Dendritic cell treated with granulocyte-macrophage colony-stimulating factor and Interleukin-4, amounts not matched to agents 40 ng/mL and 50 ng/mL, for 4 days (primary cell): ENCODE results near the gene NOL7.

Source experiments
- H3K27ac Mint-ChIP-seq: one replicate; pipeline ENCODE4 v1.8.0; 2022; ENCODE audit warnings: mild to moderate bottlenecking, mixed read lengths
- H3K27me3 Mint-ChIP-seq: one replicate; pipeline ENCODE4 v1.8.0; 2022; ENCODE audit warnings: mild to moderate bottlenecking, mixed read lengths
- H3K36me3 Mint-ChIP-seq: one replicate; pipeline ENCODE4 v1.8.0; 2022; ENCODE audit warnings: low read depth, mixed read lengths
- H3K4me1 Mint-ChIP-seq: one replicate; pipeline ENCODE4 v1.8.0; 2022; ENCODE audit warnings: low read depth, mixed read lengths
- H3K4me3 Mint-ChIP-seq: one replicate; pipeline ENCODE4 v1.8.0; 2022; ENCODE audit warnings: mild to moderate bottlenecking, moderate library complexity, mixed read lengths
- H3K9me3 Mint-ChIP-seq: one replicate; pipeline ENCODE4 v1.8.0; 2022; ENCODE audit warnings: mixed read lengths
- intact Hi-C: fragments of 100-400 bp; cut with micrococcal nuclease; formaldehyde crosslinking; loops from one replicate; pipeline ENCODE4 v1.15.0; 2022

Gene NOL7

DNA sequence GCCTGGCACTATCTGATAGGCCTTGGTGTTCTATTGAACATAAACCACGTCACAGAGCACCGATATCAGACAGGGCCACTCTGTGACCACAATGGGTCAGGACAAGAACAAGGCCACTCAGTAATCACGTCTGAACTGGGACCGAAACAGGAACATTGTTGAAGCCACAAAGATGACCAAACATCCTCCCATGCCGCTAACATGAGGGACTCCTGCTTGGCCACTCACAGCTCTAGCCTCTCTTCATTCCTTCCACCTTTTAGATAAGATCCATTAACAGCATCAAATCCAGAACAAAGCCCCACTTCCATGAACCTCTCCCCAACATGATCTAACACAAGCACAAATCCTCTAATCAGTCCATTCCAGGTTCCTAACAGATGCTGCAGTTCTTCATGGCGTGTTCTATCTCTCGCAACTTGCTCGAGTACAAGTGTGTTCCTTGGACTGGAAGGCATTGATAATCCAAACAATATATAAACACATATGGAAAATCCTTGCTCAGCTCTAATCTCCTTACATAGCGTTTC lies 33.4 kb upstream of the NOL7 start:
- Mint-ChIP-seq H3K27me3 (no peaks in the 10 kb centered on the region), H3K4me3 (no peak overlapping the region), H3K36me3 (peaks cover 32% of the 10 kb centered on the region), H3K27ac (no peak overlapping the region), H3K9me3 (no peaks in the 10 kb centered on the region), H3K4me1 (peaks cover 12% of the 10 kb centered on the region)
- intact Hi-C loops: no loop called here

DNA sequence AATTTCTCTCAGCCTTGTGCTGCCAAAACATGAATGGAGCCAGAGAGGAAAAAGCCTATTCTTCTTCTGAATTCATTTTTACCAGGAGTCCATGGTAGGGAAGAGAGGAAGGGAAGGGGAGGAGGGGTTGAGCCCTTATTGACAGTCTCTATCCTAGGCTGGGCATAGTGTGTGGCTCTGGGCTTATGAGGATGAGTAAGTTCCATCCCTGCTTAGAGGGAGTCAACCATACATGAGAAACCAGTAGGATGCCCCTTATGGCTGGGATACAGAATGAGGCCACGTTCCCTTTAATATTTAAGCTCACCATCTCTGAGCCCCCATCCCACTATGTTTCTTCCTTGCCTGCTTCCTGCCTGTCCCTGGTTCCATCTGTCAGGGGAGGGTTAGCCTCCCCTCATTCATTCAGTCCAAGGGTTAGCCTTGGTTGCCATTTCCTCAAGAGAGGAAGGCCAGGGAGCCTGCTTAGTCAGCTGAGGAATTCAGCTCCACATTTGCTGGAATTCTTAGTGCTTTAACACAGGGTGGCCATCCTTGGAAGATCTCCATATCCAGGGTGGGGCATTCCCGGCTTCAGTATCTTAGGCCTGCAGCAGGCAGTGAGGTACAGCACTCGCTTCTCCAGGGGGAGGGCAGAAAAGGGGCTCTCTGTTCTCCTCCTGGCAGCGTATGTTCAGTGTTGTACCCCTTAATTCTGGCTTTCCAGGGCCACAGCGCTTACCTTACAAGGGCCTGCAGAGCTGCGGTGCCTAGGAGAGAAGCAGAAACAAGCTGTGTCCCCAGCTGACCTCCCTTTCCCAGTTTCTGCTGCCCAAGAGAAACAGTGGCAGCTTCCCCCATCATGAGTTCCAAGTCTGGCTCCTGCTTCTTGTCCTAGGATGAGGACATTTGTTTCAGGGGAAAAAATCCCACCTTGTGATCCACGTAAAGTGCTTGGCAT lies 28.3 kb upstream of the NOL7 start:
- Mint-ChIP-seq H3K4me3 (no peak overlapping the region), H3K27ac (no peak overlapping the region), H3K36me3 (peaks cover 49% of the 10 kb centered on the region), H3K27me3 (no peaks in the 10 kb centered on the region), H3K9me3 (no peaks in the 10 kb centered on the region), H3K4me1 (peaks cover 9% of the 10 kb centered on the region)
- intact Hi-C loops: no loop called here

DNA sequence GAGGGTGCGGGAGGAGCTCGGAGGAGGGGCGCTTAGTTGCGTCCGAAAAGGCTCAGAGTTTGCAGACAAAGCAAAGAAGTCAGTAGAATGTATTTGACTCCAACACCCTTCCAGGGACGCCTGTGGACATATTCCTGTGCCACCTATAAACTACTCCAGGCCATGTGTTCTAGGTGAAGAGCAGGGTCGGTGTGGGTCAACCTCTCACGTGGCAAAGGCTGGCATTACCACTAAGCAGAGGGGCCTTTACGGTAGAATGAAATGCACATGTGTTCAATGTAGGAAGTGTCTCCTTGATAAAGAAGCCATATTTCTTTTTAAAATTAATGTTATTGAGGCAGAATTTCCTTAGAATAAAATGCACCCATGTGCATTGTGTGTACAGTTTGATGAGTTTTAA lies 25.3 kb upstream of the NOL7 start:
- Mint-ChIP-seq H3K4me3 (no peak overlapping the region), H3K9me3 (no peaks in the 10 kb centered on the region), H3K27me3 (no peaks in the 10 kb centered on the region), H3K4me1 (peaks cover 7% of the 10 kb centered on the region), H3K36me3 (peaks cover 46% of the 10 kb centered on the region), H3K27ac (no peak overlapping the region)
- intact Hi-C loops: no loop called here

DNA sequence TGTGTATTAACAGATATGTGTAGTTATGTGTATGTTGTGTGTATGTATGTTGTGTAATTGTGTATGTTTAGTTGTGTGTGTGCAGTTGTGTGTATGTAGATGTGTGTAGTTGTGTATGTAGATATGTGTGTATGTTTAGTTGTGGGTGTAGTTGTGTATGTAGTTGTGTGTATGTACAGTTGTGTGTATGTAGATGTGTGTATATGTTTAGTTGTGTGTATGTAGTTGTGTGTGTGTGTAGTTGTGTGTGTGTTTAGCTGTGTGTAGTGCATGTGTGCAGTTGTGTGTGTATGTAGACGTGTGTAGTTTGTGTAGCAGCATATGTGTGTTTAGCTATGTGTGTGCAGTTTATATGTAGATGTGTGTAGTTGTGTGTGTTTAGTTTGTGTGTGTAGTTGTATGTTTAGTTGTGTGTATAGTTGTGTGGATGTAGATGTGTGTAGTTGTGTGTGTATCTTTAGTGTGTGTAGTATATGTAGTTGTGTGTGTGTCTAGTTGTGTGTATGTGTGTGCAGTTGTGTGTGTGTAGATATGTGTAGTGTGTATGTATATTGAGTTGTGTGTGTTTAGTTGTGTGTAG lies 24.5 kb upstream of the NOL7 start:
- no peaks in the 10 kb centered on the region for H3K9me3 Mint-ChIP-seq
- H3K36me3 Mint-ChIP-seq: peaks cover 39% of the 10 kb centered on the region
- H3K27ac Mint-ChIP-seq: no peak overlapping the region
- intact Hi-C loops: no loop called here
- H3K4me1 Mint-ChIP-seq: peaks cover 7% of the 10 kb centered on the region
- H3K4me3 Mint-ChIP-seq: no peak overlapping the region
- H3K27me3 Mint-ChIP-seq: no peaks in the 10 kb centered on the region

DNA sequence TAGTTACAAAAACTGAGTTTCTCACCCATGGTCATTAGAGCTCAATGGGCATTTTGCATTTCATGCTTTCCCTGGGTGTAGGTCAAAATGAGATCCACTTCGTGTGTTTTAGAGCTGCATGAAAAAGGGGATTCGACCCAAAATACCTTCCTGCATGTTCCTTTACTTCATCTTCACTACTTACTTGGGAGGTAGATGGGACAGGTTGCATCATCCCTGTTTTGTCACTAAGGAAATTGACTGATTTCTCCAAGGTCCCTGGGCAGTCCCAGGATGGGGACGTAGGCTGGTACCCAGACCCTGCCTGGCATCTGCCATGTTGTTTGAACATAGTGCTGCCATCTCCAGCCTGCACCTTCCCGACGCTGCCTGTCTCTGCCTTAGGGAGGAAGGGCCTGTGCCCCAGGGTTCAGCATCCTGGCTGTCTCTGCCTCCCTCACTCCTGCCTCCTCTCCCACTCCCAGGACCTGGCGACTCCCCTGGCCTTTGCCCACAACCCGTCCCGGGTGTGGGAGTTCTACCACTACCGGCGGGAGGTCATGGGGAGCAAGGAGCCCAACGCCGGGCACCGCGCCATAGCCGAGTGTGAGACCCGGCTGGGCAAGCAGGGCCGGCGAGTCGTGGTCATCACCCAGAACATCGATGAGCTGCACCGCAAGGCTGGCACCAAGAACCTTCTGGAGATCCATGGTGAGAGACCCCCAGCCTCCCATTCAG lies 23.8 kb upstream of the NOL7 start:
- Mint-ChIP-seq H3K4me3 (no peak overlapping the region), H3K36me3 (peaks cover 42% of the 10 kb centered on the region), H3K9me3 (no peaks in the 10 kb centered on the region), H3K4me1 (peaks cover 7% of the 10 kb centered on the region), H3K27ac (no peak overlapping the region), H3K27me3 (no peaks in the 10 kb centered on the region)
- intact Hi-C loops: no loop called here

DNA sequence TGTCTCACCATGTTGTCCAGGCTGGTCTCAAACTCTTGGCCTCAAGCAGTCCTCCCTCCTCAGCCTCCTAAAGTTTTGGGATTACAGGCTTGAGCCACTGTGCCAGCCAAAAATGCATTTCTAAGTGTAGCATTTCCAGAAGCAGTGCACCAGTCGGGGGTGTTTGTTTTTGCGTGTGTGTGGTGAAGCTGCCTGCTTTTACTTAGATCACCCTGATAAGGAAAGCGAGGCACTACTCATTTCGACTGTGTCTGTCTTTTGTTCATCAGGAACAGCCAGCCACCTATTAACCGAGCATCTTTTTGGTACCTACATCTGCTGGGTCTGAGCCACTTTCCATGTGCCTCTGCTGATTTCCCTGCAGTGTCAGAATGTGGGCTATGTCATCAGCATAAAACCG lies 22.0 kb upstream of the NOL7 start:
- intact Hi-C loops: no loop called here
- no peaks in the 10 kb centered on the region for H3K4me1 Mint-ChIP-seq
- no peak overlapping the region for H3K27ac Mint-ChIP-seq
- H3K36me3 Mint-ChIP-seq: peaks cover 48% of the 10 kb centered on the region
- H3K4me3 Mint-ChIP-seq: no peak overlapping the region
- no peaks in the 10 kb centered on the region for H3K27me3 Mint-ChIP-seq
- H3K9me3 Mint-ChIP-seq: no peaks in the 10 kb centered on the region

GRCh38 chr6:13593720-13594119 lies 21.4 kb upstream of the NOL7 start:
- Mint-ChIP-seq H3K27me3 (no peaks in the 10 kb centered on the region), H3K36me3 (peaks cover 54% of the 10 kb centered on the region), H3K4me1 (no peaks in the 10 kb centered on the region), H3K27ac (no peak overlapping the region), H3K9me3 (no peaks in the 10 kb centered on the region), H3K4me3 (no peak overlapping the region)
- intact Hi-C loops: no loop called here

DNA sequence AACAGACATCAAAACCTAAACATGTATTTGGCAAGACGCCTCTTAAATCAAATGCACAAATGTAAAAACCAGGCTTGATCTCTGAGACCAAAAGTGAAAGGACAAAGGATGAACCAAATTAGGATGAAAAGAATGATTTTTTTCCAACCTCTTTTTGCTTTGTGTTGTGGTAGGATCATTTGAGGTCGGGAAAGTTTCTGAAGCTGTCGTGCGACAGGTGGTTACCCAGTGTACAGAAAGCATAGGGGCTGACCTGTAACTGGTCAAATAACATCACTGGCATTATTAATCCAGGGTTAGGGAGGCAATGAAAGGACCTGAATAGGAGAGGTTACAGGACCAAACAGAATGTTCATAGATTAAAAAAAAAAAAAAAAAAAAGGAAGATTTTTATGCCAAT lies 18.1 kb upstream of the NOL7 start:
- peaks cover 63% of the 10 kb centered on the region for H3K36me3 Mint-ChIP-seq
- no peak overlapping the region for H3K27ac Mint-ChIP-seq

GRCh38 chr6:13600036-13600435 lies 15.1 kb upstream of the NOL7 start:
- peaks cover 60% of the 10 kb centered on the region for H3K36me3 Mint-ChIP-seq
- no peak overlapping the region for H3K4me3 Mint-ChIP-seq
- no peak overlapping the region for H3K27ac Mint-ChIP-seq
- H3K9me3 Mint-ChIP-seq: no peaks in the 10 kb centered on the region
- intact Hi-C loops: no loop called here
- no peaks in the 10 kb centered on the region for H3K27me3 Mint-ChIP-seq
- H3K4me1 Mint-ChIP-seq: no peaks in the 10 kb centered on the region

More for the DNA sequence above, 18.1 kb upstream of the NOL7 start:
- no peaks in the 10 kb centered on the region for H3K9me3 Mint-ChIP-seq
- H3K4me1 Mint-ChIP-seq: no peaks in the 10 kb centered on the region
- no peaks in the 10 kb centered on the region for H3K27me3 Mint-ChIP-seq
- intact Hi-C loops: no loop called here
- no peak overlapping the region for H3K4me3 Mint-ChIP-seq

DNA sequence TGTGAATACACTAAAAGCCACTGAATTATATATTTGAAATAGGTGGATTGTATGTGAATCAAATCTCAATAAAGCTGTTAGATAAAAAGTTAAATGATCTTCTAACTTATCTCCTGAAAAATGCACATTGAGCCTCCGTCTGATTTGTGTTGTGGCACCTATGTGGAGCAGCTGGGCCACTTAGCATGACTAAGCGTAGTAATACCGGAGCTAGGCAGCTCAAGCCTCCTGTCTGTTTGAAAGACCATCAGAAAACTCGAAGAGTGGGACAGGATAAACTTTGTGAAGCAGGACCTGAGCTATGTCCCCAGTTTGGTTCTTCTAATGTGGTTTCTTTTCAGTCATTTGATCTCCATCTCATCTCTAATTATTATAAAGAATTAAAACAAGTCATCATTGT lies 11.0 kb upstream of the NOL7 start:
- no peaks in the 10 kb centered on the region for H3K9me3 Mint-ChIP-seq
- no peaks in the 10 kb centered on the region for H3K4me1 Mint-ChIP-seq
- H3K27me3 Mint-ChIP-seq: no peaks in the 10 kb centered on the region
- peaks cover 29% of the 10 kb centered on the region for H3K36me3 Mint-ChIP-seq
- H3K27ac Mint-ChIP-seq: no peak overlapping the region
- intact Hi-C loops: no loop called here
- H3K4me3 Mint-ChIP-seq: no peak overlapping the region

DNA sequence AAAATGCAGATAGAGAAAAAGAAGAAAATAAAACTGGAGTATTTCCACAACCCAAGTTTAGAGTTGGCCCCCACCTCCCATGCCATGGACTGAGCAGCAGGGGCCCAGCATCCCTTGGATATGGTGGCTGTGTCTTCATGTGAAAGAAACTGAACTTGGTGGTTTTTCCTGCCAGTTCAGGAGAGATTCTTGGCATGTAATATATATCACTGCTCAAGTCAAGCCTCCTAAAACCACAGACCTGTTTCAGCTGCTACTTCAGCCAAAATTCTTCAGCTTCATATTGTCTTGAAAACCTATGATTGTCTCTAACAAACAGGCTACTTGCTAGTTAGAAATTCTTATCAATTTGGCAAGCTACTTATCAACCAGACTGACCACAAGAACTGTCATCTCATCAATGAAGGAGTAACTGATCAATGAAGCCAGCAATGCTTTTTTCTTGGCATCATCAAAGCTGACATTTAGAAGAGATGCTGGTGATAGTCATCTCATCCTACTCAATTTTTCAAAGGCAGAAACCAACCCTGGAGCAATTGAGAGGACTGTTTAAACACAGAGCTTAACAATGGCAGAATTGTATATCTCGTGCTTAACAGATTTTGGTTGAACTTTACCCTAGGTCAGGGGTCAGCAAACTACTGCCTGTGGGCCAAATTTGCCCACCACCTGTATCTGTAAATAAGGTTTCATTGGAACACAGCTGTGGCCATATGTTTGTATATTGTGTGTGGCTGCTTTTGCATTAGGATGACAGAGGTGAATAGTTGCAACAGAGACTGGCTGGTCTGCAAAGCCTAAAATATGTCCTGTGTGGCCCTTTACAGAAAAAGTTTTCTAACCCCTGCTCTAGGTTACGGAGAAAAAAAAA lies 10.4 kb upstream of the NOL7 start:
- H3K36me3 Mint-ChIP-seq: peaks cover 27% of the 10 kb centered on the region
- intact Hi-C loops: no loop called here
- H3K4me1 Mint-ChIP-seq: no peaks in the 10 kb centered on the region
- no peak overlapping the region for H3K27ac Mint-ChIP-seq
- no peaks in the 10 kb centered on the region for H3K9me3 Mint-ChIP-seq
- H3K27me3 Mint-ChIP-seq: no peaks in the 10 kb centered on the region
- no peak overlapping the region for H3K4me3 Mint-ChIP-seq

DNA sequence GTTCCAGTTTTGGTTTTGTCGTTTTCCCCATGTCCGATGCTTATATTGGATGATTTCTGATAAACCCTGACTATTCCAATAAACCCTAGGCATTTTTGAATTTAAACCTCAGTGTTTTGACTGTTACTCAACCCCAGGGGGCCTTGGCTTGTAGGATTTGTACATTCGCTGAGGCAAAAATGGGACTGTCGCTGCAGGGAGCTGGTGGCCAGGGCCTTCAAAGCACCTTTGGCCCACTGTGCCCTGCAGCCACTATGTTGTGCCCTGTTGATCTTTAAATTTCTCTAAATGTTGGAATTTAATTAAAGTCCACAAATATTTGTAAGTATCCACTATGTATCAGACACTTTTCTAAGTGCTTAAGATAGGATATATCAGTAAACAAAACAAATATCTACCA lies 9.5 kb upstream of the NOL7 start:
- Mint-ChIP-seq H3K36me3 (peaks cover 23% of the 10 kb centered on the region), H3K4me1 (peaks cover 5% of the 10 kb centered on the region), H3K27me3 (no peaks in the 10 kb centered on the region), H3K9me3 (no peaks in the 10 kb centered on the region), H3K27ac (no peak overlapping the region), H3K4me3 (no peak overlapping the region)
- intact Hi-C loops: no loop called here

DNA sequence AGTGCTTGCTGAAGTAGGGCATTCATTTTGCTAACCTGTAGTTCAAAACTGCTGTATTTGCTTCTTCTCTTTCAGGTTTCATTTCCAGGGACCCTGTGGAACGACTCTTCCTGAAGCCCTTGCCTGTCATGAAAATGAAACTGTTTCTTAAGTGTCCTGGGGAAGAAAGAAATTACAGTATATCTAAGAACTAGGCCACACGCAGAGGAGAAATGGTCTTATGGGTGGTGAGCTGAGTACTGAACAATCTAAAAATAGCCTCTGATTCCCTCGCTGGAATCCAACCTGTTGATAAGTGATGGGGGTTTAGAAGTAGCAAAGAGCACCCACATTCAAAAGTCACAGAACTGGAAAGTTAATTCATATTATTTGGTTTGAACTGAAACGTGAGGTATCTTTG lies 3.4 kb upstream of the NOL7 start:
- Mint-ChIP-seq H3K36me3 (peaks cover 16% of the 10 kb centered on the region), H3K27ac (no peak overlapping the region), H3K27me3 (no peaks in the 10 kb centered on the region), H3K9me3 (no peaks in the 10 kb centered on the region), H3K4me3 (no peak overlapping the region), H3K4me1 (peaks cover 32% of the 10 kb centered on the region)
- intact Hi-C loops: no loop called here
